K562 (cell line): ENCODE measurements around the gene ZMYND15. TPM values are rescaled to one million over a fixed set of nuclear protein-coding genes. Genes with fewer than 3 reads are reported as not detected.

ENCODE experiments used
- ATAC-seq: fragments of 200-7000 bp; cut with Tn5 transposase; 3 replicates; pipeline ENCODE4 v1.9.1; 2020; ENCODE audit warnings: moderate library complexity
- BruUV-seq: library from RNA; stranded (reverse); fragments of 400-500 nt; replicated peaks from 2 replicates; lab custom pipeline; 2021; lab: Mats Ljungman, UMichigan
- CTCF ChIA-PET: fragments of 300-600 bp; formaldehyde crosslinking; extraction: SDS; loops from one replicate; lab custom pipeline; 2021; ENCODE audit warnings: low intra/inter-chr PET ratio; lab: Yijun Ruan, JAX
- POLR2A ChIA-PET: fragments of 300-600, 350-650 bp; sonication (Branson Sonifier 250); formaldehyde crosslinking; extraction: SDS; loops from one replicate; lab custom pipeline; 2021; ENCODE audit warnings: antibody characterized with exemption, inconsistent platforms; lab: Yijun Ruan, JAX
- DNase-seq, 4 experiments: peaks; one replicate each; pipeline versions ENCODE4 v3.0.0 to v3.0.0-alpha.2; 2011 to 2018; ENCODE audit warnings: low spot score in 3 of 4, mixed read lengths in 3 of 4; ENCODE audit errors: extremely low read depth in 1 of 4
- FAIRE-seq: peaks from 2 replicates; lab custom pipeline; 2011; peaks lifted over from hg19 to GRCh38; lab: Jason Lieb, UNC
- H2AFZ ChIP-seq: 2 replicates; pipeline ENCODE4 v1.6.0; 2011; ENCODE audit warnings: low read depth, low read length, control low read depth, inconsistent platforms
- H3K27ac ChIP-seq: fragments of 200-600 bp; 3 replicates; pipeline ENCODE4 v1.8.0; 2011; ENCODE audit warnings: low read depth, mild to moderate bottlenecking, control low read depth, inconsistent platforms, low read length, moderate library complexity, mixed read lengths; ENCODE audit errors: extremely low read depth
- H3K27me3 ChIP-seq, 2 experiments: fragments of 300-600 bp in 1 of 2; 2 replicates in 1 of 2; 3 replicates in 1 of 2; pipeline versions ENCODE4 v1.6.0 to v1.8.0; 2011; ENCODE audit warnings: inconsistent platforms in 2 of 2, low read length in 2 of 2, mild to moderate bottlenecking in 1 of 2, mixed read lengths in 1 of 2, moderate library complexity in 1 of 2; ENCODE audit not compliant: control insufficient read depth in 2 of 2, insufficient read depth in 2 of 2
- H3K36me3 ChIP-seq: fragments of 300-600 bp; 3 replicates; pipeline ENCODE4 v1.8.0; 2011; ENCODE audit warnings: mild to moderate bottlenecking, low read length, inconsistent platforms; ENCODE audit not compliant: control insufficient read depth, insufficient read depth
- H3K4me1 ChIP-seq, 2 experiments: fragments of 200-600 bp in 1 of 2; replicated peaks in 1 of 2; 2 replicates in 1 of 2; 3 replicates in 1 of 2; pipeline versions ENCODE4 v1.5.1 to v1.8.0; 2011; ENCODE audit warnings: inconsistent platforms in 2 of 2, low read length in 2 of 2, mild to moderate bottlenecking in 1 of 2, mixed read lengths in 1 of 2, moderate library complexity in 1 of 2; ENCODE audit not compliant: control insufficient read depth in 2 of 2, insufficient read depth in 2 of 2
- H3K4me2 ChIP-seq: 2 replicates; pipeline ENCODE4 v1.6.1; 2011; ENCODE audit warnings: low read length, control low read depth, inconsistent platforms, mixed read lengths; ENCODE audit not compliant: insufficient read depth
- H3K4me3 ChIP-seq: fragments of 200-600 bp; sonication (generic), shearing (Covaris generic); 2 replicates; pipeline ENCODE4 v1.5.1; 2016; ENCODE audit warnings: control low read depth, inconsistent platforms
- H3K79me2 ChIP-seq: fragments of 200-600 bp; 3 replicates; pipeline ENCODE4 v1.8.0; 2011; ENCODE audit warnings: low read length, inconsistent platforms; ENCODE audit not compliant: control insufficient read depth, insufficient read depth
- H3K9ac ChIP-seq, 2 experiments: 2 replicates each; pipeline versions ENCODE4 v1.6.0 to v1.6.1; 2011; ENCODE audit warnings: low read depth in 2 of 2, low read length in 2 of 2, control low read depth in 1 of 2, inconsistent platforms in 1 of 2, mild to moderate bottlenecking in 1 of 2, mixed read lengths in 1 of 2; ENCODE audit not compliant: insufficient read depth in 1 of 2
- H3K9me1 ChIP-seq: one replicate; pipeline ENCODE4 v1.6.0; 2011; ENCODE audit warnings: inconsistent platforms, mild to moderate bottlenecking, low read length, moderate library complexity; ENCODE audit not compliant: control insufficient read depth, insufficient read depth
- H3K9me3 ChIP-seq: replicated peaks from 2 replicates; pipeline ENCODE4 v1.5.1; 2011; ENCODE audit warnings: low read depth, low read length, inconsistent platforms; ENCODE audit not compliant: control insufficient read depth, insufficient read depth
- H4K20me1 ChIP-seq: replicated peaks from 2 replicates; pipeline ENCODE4 v1.6.1; 2011; ENCODE audit warnings: low read length, inconsistent platforms, mixed read lengths; ENCODE audit not compliant: control insufficient read depth, insufficient read depth
- BRD4 ChIP-seq: fragments of 200-600 bp; sonication (generic); IDR thresholded peaks from 2 replicates; pipeline ENCODE4 v1.6.1; 2017; ENCODE audit warnings: inconsistent platforms
- CLOCK ChIP-seq: fragments of 250-450 bp; sonication (Bioruptor Pico); IDR thresholded peaks from 2 replicates; pipeline ENCODE4 v1.4.0; 2020; ENCODE audit warnings: mild to moderate bottlenecking, moderate library complexity, borderline replicate concordance
- CSDE1 ChIP-seq, 2 experiments: fragments of 450-650 bp; IDR thresholded peaks; 2 replicates each; pipeline ENCODE4 v1.6.1; 2016; ENCODE audit warnings: mild to moderate bottlenecking in 1 of 2
- CTBP1 ChIP-seq: fragments of 450-650 bp; IDR thresholded peaks from 2 replicates; pipeline ENCODE4 v1.6.1; 2016; ENCODE audit warnings: borderline replicate concordance
- GTF2A2 ChIP-seq: IDR thresholded peaks from 2 replicates; pipeline ENCODE4 v1.6.1; 2016; ENCODE audit warnings: mild to moderate bottlenecking, missing genetic modification characterization, missing compliant biosample characterization
- HIVEP1 ChIP-seq: fragments of 250-450 bp; sonication (Bioruptor Pico); IDR thresholded peaks from 2 replicates; pipeline ENCODE4 v1.4.0; 2020; ENCODE audit warnings: mild to moderate bottlenecking
- POLR2A ChIP-seq: fragments of 450-650 bp; conservative IDR thresholded peaks from 2 replicates; pipeline ENCODE4 v1.6.1; 2016
- PURB ChIP-seq: sonication (generic); formaldehyde crosslinking; IDR thresholded peaks from 2 replicates; pipeline ENCODE4 v1.9.0; 2021; ENCODE audit warnings: low read depth, mild to moderate bottlenecking, missing genetic modification reagents
- SMARCA5 ChIP-seq: fragments of 450-650 bp; IDR thresholded peaks from 2 replicates; pipeline ENCODE4 v1.6.1; 2016
- SREBF1 ChIP-seq: fragments of 150-350 bp; IDR thresholded peaks from 2 replicates; pipeline ENCODE4 v1.6.1; 2014; ENCODE audit warnings: antibody characterized with exemption, low read depth, low read length, borderline replicate concordance
- STAT6 ChIP-seq: sonication (generic); formaldehyde crosslinking; IDR thresholded peaks from 2 replicates; pipeline ENCODE4 v1.8.1; 2023; ENCODE audit warnings: mild to moderate bottlenecking, missing genetic modification reagents
- TBP ChIP-seq: optimal IDR thresholded peaks from 2 replicates; pipeline ENCODE3; 2011; ENCODE audit warnings: low read depth, low read length, improper control_type of control experiment
- TFAM ChIP-seq: fragments of 250-450 bp; sonication (Bioruptor Pico); conservative IDR thresholded peaks from 2 replicates; pipeline ENCODE4 v1.5.0; 2021; ENCODE audit warnings: mild to moderate bottlenecking, moderate library complexity
- ZFP1 ChIP-seq: fragments of 450-650 bp; formaldehyde crosslinking; IDR thresholded peaks from 2 replicates; pipeline ENCODE4 v1.4.0; 2020; ENCODE audit warnings: mild to moderate bottlenecking, mixed read lengths
- ZFX ChIP-seq: sonication (generic); formaldehyde crosslinking; IDR thresholded peaks from 2 replicates; pipeline ENCODE4 v1.8.0; 2022; ENCODE audit warnings: mild to moderate bottlenecking, missing genetic modification reagents, moderate library complexity
- ZNF274 ChIP-seq: IDR thresholded peaks from 2 replicates; pipeline ENCODE4 v1.6.1; 2011; ENCODE audit warnings: low read depth, mild to moderate bottlenecking, low read length, moderate library complexity, borderline replicate concordance
- ZNF445 ChIP-seq: fragments of 250-450 bp; sonication (Bioruptor Pico); IDR thresholded peaks from 2 replicates; pipeline ENCODE4 v1.4.0; 2020; ENCODE audit warnings: low read depth, mild to moderate bottlenecking, moderate library complexity
- ZNF561 ChIP-seq: fragments of 450-650 bp; formaldehyde crosslinking; conservative IDR thresholded peaks from 2 replicates; pipeline ENCODE4 v1.4.0; 2020; ENCODE audit warnings: mild to moderate bottlenecking, moderate library complexity
- ZNF699 ChIP-seq: fragments of 250-450 bp; sonication (Bioruptor Pico); IDR thresholded peaks from 2 replicates; pipeline ENCODE4 v1.8.0; 2021; ENCODE audit warnings: mild to moderate bottlenecking, moderate library complexity; ENCODE audit not compliant: insufficient replicate concordance
- WGBS: fragments of 100-300 bp; shearing (Covaris generic); methylation state at CpG from one replicate; pipeline ENCODE4 v1.1.6; 2016; ENCODE audit warnings: low coverage, mixed read lengths; ENCODE audit not compliant: insufficient coverage; ENCODE audit errors: missing lambda C conversion rate; 5-methylcytosine and 5-hydroxymethylcytosine counted together
- in situ Hi-C: fragments of 300-500 bp; cut with MboI; formaldehyde crosslinking; loops from 4 replicates; pipeline ENCODE4 v1.15.0; 2018; ENCODE audit warnings: inconsistent platforms, mixed read lengths
- intact Hi-C: fragments of 100-400 bp; cut with micrococcal nuclease; formaldehyde crosslinking; loops from 2 replicates; pipeline ENCODE4 v1.14.2; 2022
- polyA plus RNA-seq, 8 experiments: library from polyadenylated mRNA; depleted of rRNA in 4 of 8; stranded (reverse) in 5 of 8; unstranded in 3 of 8; fragments of >200 nt; fragmentation: Nextera tagmentation in 2 of 8; fragmentation: Illumina TruSeq in 1 of 8; extraction: Ambion mirVana in 2 of 8; extraction: Trizol in 1 of 8; gene quantifications; 2 replicates each; pipeline versions ENCODE4 v1.2.1 to v1.2.3, GENCODE V29; 2011 to 2014; ENCODE audit warnings: inconsistent platforms in 1 of 8, missing spikeins in 1 of 8
- total RNA-seq, 7 experiments: library from RNA; depleted of rRNA in 6 of 7; stranded (reverse); fragments of >200 nt in 6 of 7; fragmentation: Illumina TruSeq in 2 of 7; extraction: Trizol in 2 of 7; gene quantifications; 2 replicates each; pipeline versions ENCODE4 v1.2.1 to v1.2.3, GENCODE V29; 2011 to 2021; ENCODE audit warnings: low replicate concordance in 1 of 7

ZMYND15 gene
- total and polyA plus RNA-seq, 9 of the 15 experiments (the other 6 are each of a cell fraction or from before 2014, with no cell fraction given), result 0.09 TPM; not detected in 8

DNA sequence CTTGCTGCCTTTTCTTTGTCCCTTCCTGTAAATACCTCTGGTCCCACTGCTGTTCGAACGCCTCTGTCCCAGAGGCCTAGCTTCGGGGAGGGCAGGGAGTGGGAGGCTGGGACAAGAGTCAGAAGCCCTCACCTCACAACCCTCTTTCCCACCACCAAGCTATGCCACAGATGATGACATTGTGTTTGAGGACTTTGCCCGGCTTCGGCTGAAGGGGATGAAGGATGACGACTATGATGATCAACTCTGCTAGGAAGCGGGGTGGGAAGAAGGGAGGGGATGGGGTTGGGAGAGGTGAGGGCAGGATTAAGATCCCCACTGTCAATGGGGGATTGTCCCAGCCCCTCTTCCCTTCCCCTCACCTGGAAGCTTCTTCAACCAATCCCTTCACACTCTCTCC is 18.8 kb upstream of the ZMYND15 start:
- H3K27me3 ChIP-seq, result no peaks in the 10 kb centered on the region
- intact Hi-C loops, result no loop called here
- in situ Hi-C loops, result no loop called here
- BruUV-seq, result no TSS peak
- CTCF ChIA-PET, result no interaction called here
- no peak overlapping the region for H3K4me3 ChIP-seq
- 80% methylated on average over 6 of the region's 7 CpGs for WGBS
- no peaks in the 10 kb centered on the region for H3K36me3 ChIP-seq
- no peaks in the 10 kb centered on the region for H3K9me3 ChIP-seq
- no peak for FAIRE-seq
- H3K9me1 ChIP-seq, result no peaks in the 10 kb centered on the region
- no peak overlapping the region for H3K27ac ChIP-seq
- no peak for TF ChIP-seq ZFX (CRISPR knock-in tag)
- no peak for TF ChIP-seq STAT6 (CRISPR knock-in tag)
- no peak for TF ChIP-seq TBP
- TF ChIP-seq TFAM (CRISPR knock-in tag), result no peak
- no peak for TF ChIP-seq CSDE1 (IDR thresholded peaks at IDR 0.05)
- no peak for TF ChIP-seq SMARCA5
- no peak for TF ChIP-seq CLOCK (CRISPR knock-in tag)
- TF ChIP-seq PURB (CRISPR knock-in tag), result no peak
- no peak for TF ChIP-seq GTF2A2
- TF ChIP-seq POLR2A, result no peak
- no peak for TF ChIP-seq SREBF1
- TF ChIP-seq ZNF699 (CRISPR knock-in tag), result no peak
- no peak for TF ChIP-seq ZFP1 (CRISPR knock-in tag)
- TF ChIP-seq ZNF561 (CRISPR knock-in tag), result no peak
- TF ChIP-seq ZNF274, result no peak
- TF ChIP-seq HIVEP1 (CRISPR knock-in tag), result no peak
- TF ChIP-seq CTBP1, result no peak
- TF ChIP-seq BRD4, result no peak
- TF ChIP-seq ZNF445, result no peak
- 0 out of 2 replicates have a peak overlapping the region, but pooled peaks have one; percentile 37 for H3K4me2 ChIP-seq
- no peaks in the 10 kb centered on the region for H3K79me2 ChIP-seq
- H3K4me1 ChIP-seq, result peaks cover 11 to 13% of the 10 kb centered on the region in 2 experiments
- no peak for DNase-seq
- ATAC-seq, result no peak
- H4K20me1 ChIP-seq, result 0 out of 2 replicates have a peak, but pooled peaks cover 3% of the 10 kb centered on the region
- no peak overlapping the region for H2AFZ ChIP-seq
- POLR2A ChIA-PET, result interaction anchor here (0.6 kb wide), 1 partner anchor 16 kb away, joined by 3 read pairs; no protein-coding TSS in a partner anchor
- no peak overlapping the region for H3K9ac ChIP-seq
